SJCRH30 (cell line): ENCODE measurements around the gene DIAPH3. TPM values are rescaled to one million over a fixed set of nuclear protein-coding genes. Genes with fewer than 3 reads are reported as not detected.

Experiments used
- DNase-seq, 2 experiments: peaks; one replicate each; pipeline ENCODE4 v3.0.0-alpha.2; 2015 to 2020
- H3K27ac ChIP-seq: fragments of 250-450 bp; sonication (Bioruptor Pico); 2 replicates; pipeline ENCODE4 v1.5.1; 2020; ENCODE audit warnings: mild to moderate bottlenecking, moderate library complexity
- H3K27me3 ChIP-seq: fragments of 250-450 bp; sonication (Bioruptor Pico); 2 replicates; pipeline ENCODE4 v1.5.1; 2020; ENCODE audit warnings: mild to moderate bottlenecking, moderate library complexity
- H3K36me3 ChIP-seq: fragments of 250-450 bp; sonication (Bioruptor Pico); 2 replicates; pipeline ENCODE4 v1.5.1; 2020; ENCODE audit warnings: mild to moderate bottlenecking, moderate library complexity
- H3K4me1 ChIP-seq: fragments of 250-450 bp; sonication (Bioruptor Pico); 2 replicates; pipeline ENCODE4 v1.5.1; 2020; ENCODE audit warnings: mild to moderate bottlenecking, moderate library complexity
- H3K4me3 ChIP-seq: fragments of 250-450 bp; sonication (Bioruptor Pico); 2 replicates; pipeline ENCODE4 v1.5.1; 2020; ENCODE audit warnings: mild to moderate bottlenecking, moderate library complexity
- H3K9me3 ChIP-seq: fragments of 250-450 bp; sonication (Bioruptor Pico); replicated peaks from 2 replicates; pipeline ENCODE4 v1.5.1; 2020; ENCODE audit warnings: mild to moderate bottlenecking, moderate library complexity
- total RNA-seq: library from RNA; depleted of rRNA; stranded (reverse); fragments of >200 nt; shearing (Covaris generic); gene quantifications from 2 replicates; pipeline ENCODE4 v1.2.3, GENCODE V29; 2014

The DIAPH3 gene
- total RNA-seq, 1 experiment from 2014 or later = 37.7 TPM

- Histone ChIP-seq H3K27ac (no peak overlapping the region), H3K27me3 (no peaks in the 10 kb centered on the region), H3K9me3 (no peaks in the 10 kb centered on the region), H3K4me1 (no peaks in the 10 kb centered on the region), H3K36me3 (no peaks in the 10 kb centered on the region; the same call in 1 of the 2 replicates), H3K4me3 (no peak overlapping the region)
- no peak for DNase-seq
Measured at GRCh38 chr13:59743195-59743594, 420.5 kb downstream of the DIAPH3 start.

GRCh38 chr13:59742467-59742866, 421.3 kb downstream of the DIAPH3 start:
- H3K27ac ChIP-seq = no peak overlapping the region
- no peaks in the 10 kb centered on the region; the same call in 1 of the 2 replicates for H3K36me3 ChIP-seq
- H3K9me3 ChIP-seq = no peaks in the 10 kb centered on the region
- no peak for DNase-seq
- H3K4me1 ChIP-seq = no peaks in the 10 kb centered on the region
- no peak overlapping the region for H3K4me3 ChIP-seq
- H3K27me3 ChIP-seq = no peaks in the 10 kb centered on the region

GRCh38 chr13:59738921-59739320, 424.8 kb downstream of the DIAPH3 start:
- no peaks in the 10 kb centered on the region for H3K4me1 ChIP-seq
- no peak overlapping the region for H3K4me3 ChIP-seq
- no peaks in the 10 kb centered on the region for H3K27me3 ChIP-seq
- no peaks in the 10 kb centered on the region for H3K9me3 ChIP-seq
- H3K27ac ChIP-seq = no peak overlapping the region
- no peaks in the 10 kb centered on the region for H3K36me3 ChIP-seq
- no peak for DNase-seq

- H3K4me1 ChIP-seq = no peaks in the 10 kb centered on the region
- no peaks in the 10 kb centered on the region for H3K9me3 ChIP-seq
- H3K36me3 ChIP-seq = peaks cover 3% of the 10 kb centered on the region; the same call in 1 of the 2 replicates
- DNase-seq = no peak
- no peaks in the 10 kb centered on the region for H3K27me3 ChIP-seq
- no peak overlapping the region for H3K4me3 ChIP-seq
- H3K27ac ChIP-seq = no peak overlapping the region
Measured at GRCh38 chr13:59734393-59734792, 429.3 kb downstream of the DIAPH3 start.

- no peak overlapping the region for H3K4me3 ChIP-seq
- H3K27ac ChIP-seq = no peak overlapping the region
- H3K4me1 ChIP-seq = no peaks in the 10 kb centered on the region
- no peaks in the 10 kb centered on the region for H3K27me3 ChIP-seq
- no peaks in the 10 kb centered on the region for H3K9me3 ChIP-seq
- H3K36me3 ChIP-seq = peaks cover 3% of the 10 kb centered on the region; the same call in 1 of the 2 replicates
- DNase-seq = no peak
Measured at GRCh38 chr13:59733744-59734143, 430.0 kb downstream of the DIAPH3 start.

GRCh38 chr13:59730026-59730425, 433.7 kb downstream of the DIAPH3 start:
- Histone ChIP-seq H3K4me3 (no peak overlapping the region), H3K4me1 (no peaks in the 10 kb centered on the region), H3K27ac (no peak overlapping the region), H3K36me3 (peaks cover 3% of the 10 kb centered on the region; the same call in 1 of the 2 replicates), H3K27me3 (no peaks in the 10 kb centered on the region), H3K9me3 (no peaks in the 10 kb centered on the region)
- no peak for DNase-seq

GRCh38 chr13:59728896-59729545, 434.7 kb downstream of the DIAPH3 start:
- Histone ChIP-seq H3K4me1 (no peaks in the 10 kb centered on the region), H3K27ac (no peak overlapping the region), H3K4me3 (no peak overlapping the region), H3K36me3 (peaks cover 3% of the 10 kb centered on the region; the same call in 1 of the 2 replicates), H3K27me3 (no peaks in the 10 kb centered on the region), H3K9me3 (no peaks in the 10 kb centered on the region)
- peak in 1 of 2 experiments; percentile 6 for DNase-seq

- no peaks in the 10 kb centered on the region for H3K9me3 ChIP-seq
- H3K27ac ChIP-seq = no peak overlapping the region
- H3K36me3 ChIP-seq = no peaks in the 10 kb centered on the region
- no peak for DNase-seq
- no peaks in the 10 kb centered on the region for H3K4me1 ChIP-seq
- H3K4me3 ChIP-seq = no peak overlapping the region
- H3K27me3 ChIP-seq = no peaks in the 10 kb centered on the region
Measured at GRCh38 chr13:59721926-59722910, 441.5 kb downstream of the DIAPH3 start.

- no peak overlapping the region for H3K27ac ChIP-seq
- H3K27me3 ChIP-seq = no peaks in the 10 kb centered on the region
- no peaks in the 10 kb centered on the region; the same call in 1 of the 2 replicates for H3K36me3 ChIP-seq
- H3K9me3 ChIP-seq = no peaks in the 10 kb centered on the region
- no peaks in the 10 kb centered on the region for H3K4me1 ChIP-seq
- H3K4me3 ChIP-seq = no peak overlapping the region
- no peak for DNase-seq
Measured at GRCh38 chr13:59715611-59716010, 448.1 kb downstream of the DIAPH3 start.

- Histone ChIP-seq H3K9me3 (no peaks in the 10 kb centered on the region), H3K27me3 (no peaks in the 10 kb centered on the region), H3K27ac (no peak overlapping the region), H3K4me3 (no peak overlapping the region), H3K36me3 (no peaks in the 10 kb centered on the region; the same call in 1 of the 2 replicates), H3K4me1 (no peaks in the 10 kb centered on the region)
- DNase-seq = no peak
Measured at GRCh38 chr13:59710996-59711701, 452.6 kb downstream of the DIAPH3 start.

GRCh38 chr13:59710416-59710815, 453.3 kb downstream of the DIAPH3 start:
- Histone ChIP-seq H3K9me3 (no peaks in the 10 kb centered on the region), H3K36me3 (no peaks in the 10 kb centered on the region), H3K27ac (no peak overlapping the region), H3K27me3 (no peaks in the 10 kb centered on the region), H3K4me1 (no peaks in the 10 kb centered on the region), H3K4me3 (no peak overlapping the region)
- DNase-seq = no peak

GRCh38 chr13:59706101-59706976, 457.4 kb downstream of the DIAPH3 start:
- H3K27ac ChIP-seq = no peak overlapping the region
- no peaks in the 10 kb centered on the region for H3K4me1 ChIP-seq

GRCh38 chr13:59702269-59702668, 461.5 kb downstream of the DIAPH3 start:
- Histone ChIP-seq H3K27ac (no peak overlapping the region), H3K27me3 (no peaks in the 10 kb centered on the region), H3K4me1 (no peaks in the 10 kb centered on the region), H3K4me3 (no peak overlapping the region), H3K36me3 (no peaks in the 10 kb centered on the region; the same call in 1 of the 2 replicates), H3K9me3 (no peaks in the 10 kb centered on the region)
- no peak for DNase-seq

More at GRCh38 chr13:59706101-59706976, 457.4 kb downstream of the DIAPH3 start:
- Histone ChIP-seq H3K4me3 (no peak overlapping the region), H3K36me3 (no peaks in the 10 kb centered on the region), H3K27me3 (no peaks in the 10 kb centered on the region), H3K9me3 (no peaks in the 10 kb centered on the region)
- no peak for DNase-seq

GRCh38 chr13:59701261-59701660, 462.5 kb downstream of the DIAPH3 start:
- Histone ChIP-seq H3K4me3 (no peak overlapping the region), H3K4me1 (no peaks in the 10 kb centered on the region), H3K27me3 (no peaks in the 10 kb centered on the region), H3K9me3 (no peaks in the 10 kb centered on the region), H3K27ac (no peak overlapping the region), H3K36me3 (no peaks in the 10 kb centered on the region; the same call in 1 of the 2 replicates)
- DNase-seq = no peak
